HG02610 (cell line): Measurements from ENCODE around the gene BLOC1S3.
"Not testable (repeated sequence)": the region's sequence is repeated elsewhere in the genome, so short reads cannot be mapped to it uniquely, and the experiment has no call there.

Source experiments
- ATAC-seq: cut with Tn5 transposase; IDR thresholded peaks from one replicate; pipeline ENCODE4 v1.9.1; 2021; ENCODE audit warnings: mild to moderate bottlenecking, moderate library complexity; ENCODE audit not compliant: unreplicated experiment

BLOC1S3 gene

DNA sequence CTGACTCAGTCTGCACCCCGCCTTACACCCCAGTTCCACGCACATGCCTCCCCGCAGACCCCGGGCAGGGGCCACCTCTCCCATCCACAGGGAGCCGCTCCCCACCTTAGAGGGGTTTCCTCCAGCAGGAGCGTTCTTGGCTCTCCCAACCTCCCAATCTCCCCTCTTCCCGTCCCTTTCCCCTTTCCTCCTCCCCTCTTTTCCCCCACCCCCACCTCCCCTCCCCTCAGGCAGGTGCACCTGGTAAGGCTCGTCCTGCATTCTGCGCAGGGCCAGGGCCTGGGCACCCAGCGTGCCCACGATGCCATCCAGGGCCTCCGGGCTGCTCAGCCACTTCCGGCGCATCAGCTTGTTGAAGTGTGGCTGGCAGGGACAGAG, 39.4 kb downstream of the BLOC1S3 start:
- ATAC-seq: no peak

DNA sequence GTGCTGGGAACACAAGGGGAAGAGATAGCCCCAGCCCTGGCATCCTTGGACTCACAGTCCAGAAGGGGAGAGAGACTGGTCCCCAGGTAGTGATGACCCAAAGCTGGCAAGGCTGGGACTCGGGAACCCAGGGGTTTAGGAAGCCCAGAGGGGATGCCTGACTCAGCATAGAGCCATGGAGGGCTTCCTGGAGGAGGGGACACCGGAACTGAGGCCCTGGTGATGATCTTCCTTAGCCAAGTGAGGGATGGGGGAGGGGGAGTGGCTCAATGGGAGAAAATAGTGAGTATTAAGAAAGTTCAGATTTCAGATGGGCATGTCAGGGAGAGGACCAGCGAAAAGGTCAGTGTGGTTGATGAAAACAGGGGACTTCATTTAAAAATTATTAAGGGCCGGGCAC, 39.8 kb downstream of the BLOC1S3 start:
- ATAC-seq: no peak

DNA sequence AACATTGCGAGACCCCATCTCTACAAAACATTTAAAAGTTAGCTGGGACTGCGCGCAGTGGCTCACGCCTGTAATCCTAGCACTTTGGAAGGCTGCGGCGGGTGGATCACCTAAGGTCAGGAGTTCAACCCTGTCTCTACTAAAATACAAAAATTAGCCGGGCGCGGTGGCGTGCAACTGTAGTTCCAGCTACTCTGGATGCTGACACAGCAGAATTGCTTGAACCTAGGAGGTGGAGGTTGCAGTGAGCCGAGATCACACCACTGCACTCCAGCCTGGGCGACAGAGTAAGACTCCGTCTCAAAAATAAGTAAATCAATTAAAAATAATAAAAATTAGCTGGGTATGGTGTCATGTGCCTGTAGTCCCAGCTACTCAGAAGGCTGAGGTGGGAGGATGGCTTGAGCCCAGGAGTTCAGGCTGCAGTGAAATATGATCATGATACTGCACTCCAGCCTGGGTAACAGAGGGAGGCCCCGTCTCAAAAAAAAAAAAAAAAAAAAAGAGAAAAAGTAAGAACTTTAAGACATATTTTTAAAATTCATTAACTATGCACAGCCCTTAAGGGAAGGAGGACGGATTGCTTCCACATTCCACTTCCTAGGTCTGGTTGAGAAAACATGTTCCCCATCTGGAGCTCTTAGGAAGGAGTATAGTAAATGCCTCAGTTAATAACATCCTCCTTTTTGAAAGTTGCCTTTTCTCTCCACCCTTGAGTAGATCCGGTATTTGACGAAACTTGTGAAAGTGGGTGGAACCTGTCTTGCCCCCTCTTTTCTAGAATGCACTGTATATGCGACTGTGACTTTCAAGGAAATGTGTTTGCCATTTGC, 40.5 kb downstream of the BLOC1S3 start:
- no peak for ATAC-seq

DNA sequence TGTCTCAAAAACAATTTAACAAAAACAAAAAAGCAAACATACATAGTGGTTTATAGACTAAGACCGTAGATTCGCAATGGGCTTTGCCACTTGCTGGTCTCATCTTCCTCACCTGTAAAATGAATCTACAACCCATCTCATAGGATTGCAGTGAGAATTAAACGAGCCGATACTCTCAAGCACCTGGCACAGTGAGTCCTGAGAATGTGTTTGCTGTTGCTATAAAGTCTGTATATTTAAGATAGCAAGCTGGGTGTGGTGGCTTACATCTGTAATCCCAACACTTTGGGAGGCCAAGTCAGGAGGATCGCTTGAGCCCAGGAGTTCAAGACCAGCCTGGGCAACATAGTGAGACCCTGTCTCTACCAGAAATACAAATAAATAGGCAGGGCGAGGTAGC, 44.1 kb downstream of the BLOC1S3 start:
- no peak for ATAC-seq

DNA sequence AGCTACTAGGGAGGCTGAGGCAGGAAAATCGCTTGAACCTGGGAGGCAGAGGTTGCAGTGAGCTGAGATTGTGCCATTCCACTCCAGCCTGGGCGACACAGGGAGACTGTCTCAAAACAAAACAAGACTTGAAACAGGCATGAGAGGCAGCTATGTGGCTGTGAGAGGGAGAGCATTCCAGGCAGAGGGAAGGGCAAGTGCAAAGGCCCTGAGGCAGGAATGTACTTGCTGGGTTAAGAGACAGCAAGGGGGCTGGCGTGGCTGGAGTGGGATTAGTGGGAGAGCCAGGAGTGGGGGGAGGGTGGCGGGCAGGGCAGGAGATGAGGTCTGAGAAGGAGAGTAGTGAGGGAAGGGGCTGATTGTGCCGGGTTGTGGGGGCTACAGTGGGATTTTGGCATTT, 45.3 kb downstream of the BLOC1S3 start:
- ATAC-seq: no peak

DNA sequence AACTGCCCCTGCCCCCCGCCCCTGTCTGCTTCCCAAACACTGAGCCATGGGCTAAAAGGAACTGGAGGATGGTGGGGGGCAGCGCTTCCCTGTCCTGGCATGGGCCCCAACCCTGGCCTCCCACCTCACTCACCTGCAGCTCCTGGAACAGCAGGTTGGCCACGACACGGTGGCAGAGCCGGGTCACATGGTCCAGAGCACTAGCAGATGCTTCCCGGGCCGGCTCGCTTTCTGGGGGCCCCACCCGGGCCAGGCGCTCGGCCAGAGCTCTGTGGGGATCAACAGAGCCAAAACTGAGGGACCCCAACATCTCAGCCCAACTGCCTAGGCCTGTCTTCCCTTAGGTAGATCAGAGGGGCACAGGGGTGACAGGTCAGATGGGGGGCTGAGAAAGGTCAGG, 46.1 kb downstream of the BLOC1S3 start:
- no peak for ATAC-seq

DNA sequence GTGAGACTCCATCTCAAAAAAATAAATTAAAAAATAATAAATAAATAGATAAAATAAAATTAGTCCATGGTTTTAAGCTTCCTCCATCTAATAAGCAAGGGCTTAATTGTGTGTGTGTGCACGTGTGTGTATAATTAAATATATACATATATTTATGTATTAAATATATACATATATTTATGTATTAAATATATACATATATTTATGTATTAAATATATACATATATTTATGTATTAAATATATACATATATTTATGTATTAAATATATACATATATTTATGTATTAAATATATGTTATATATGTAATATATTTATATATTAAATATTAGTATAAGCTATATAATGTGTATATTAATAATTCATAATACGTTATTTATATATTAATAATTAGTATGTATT, 50.5 kb downstream of the BLOC1S3 start:
- ATAC-seq: not testable (repeated sequence)
